GM18508 (cell line): Measurements from ENCODE around the gene TDRD7.

Experiments used
- ATAC-seq: cut with Tn5 transposase; IDR thresholded peaks from one replicate; pipeline ENCODE4 v1.9.1; 2021; ENCODE audit warnings: moderate number of reproducible peaks; ENCODE audit not compliant: insufficient read depth, unreplicated experiment

The TDRD7 gene

GRCh38 chr9:97503862-97504210 is 91.9 kb downstream of the TDRD7 start:
- ATAC-seq, result no peak

GRCh38 chr9:97504381-97505216 is 92.7 kb downstream of the TDRD7 start:
- ATAC-seq, result no peak

- no peak for ATAC-seq
Observed at GRCh38 chr9:97505845-97506244, 93.9 kb downstream of the TDRD7 start.

GRCh38 chr9:97506306-97506705 is 94.4 kb downstream of the TDRD7 start:
- no peak for ATAC-seq

- ATAC-seq, result no peak
Observed at GRCh38 chr9:97506787-97507186, 94.9 kb downstream of the TDRD7 start.

- no peak for ATAC-seq
Observed at GRCh38 chr9:97507428-97507984, 95.6 kb downstream of the TDRD7 start.

- ATAC-seq, result no peak
Observed at GRCh38 chr9:97508852-97509251, 97.0 kb downstream of the TDRD7 start.

GRCh38 chr9:97510797-97511654 is 99.1 kb downstream of the TDRD7 start:
- no peak for ATAC-seq

GRCh38 chr9:97511655-97512427 is 99.9 kb downstream of the TDRD7 start:
- no peak for ATAC-seq

GRCh38 chr9:97512966-97513560 is 101.2 kb downstream of the TDRD7 start:
- ATAC-seq, result no peak

GRCh38 chr9:97514531-97514930 is 102.6 kb downstream of the TDRD7 start:
- ATAC-seq, result no peak

- ATAC-seq, result no peak
Observed at GRCh38 chr9:97515662-97516061, 103.8 kb downstream of the TDRD7 start.

GRCh38 chr9:97516111-97516510 is 104.2 kb downstream of the TDRD7 start:
- ATAC-seq, result no peak

GRCh38 chr9:97517331-97518089 is 105.6 kb downstream of the TDRD7 start:
- ATAC-seq, result no peak

- no peak for ATAC-seq
Observed at GRCh38 chr9:97518166-97518908, 106.4 kb downstream of the TDRD7 start.

- no peak for ATAC-seq
Observed at GRCh38 chr9:97518909-97519307, 107.0 kb downstream of the TDRD7 start.

- ATAC-seq, result no peak
Observed at GRCh38 chr9:97519441-97519970, 107.6 kb downstream of the TDRD7 start.

- ATAC-seq, result no peak
Observed at GRCh38 chr9:97521576-97522333, 109.9 kb downstream of the TDRD7 start.
